Peyer's patch (tissue), 4 donors: ENCODE measurements around the gene HACD3.

ENCODE experiments used
- POLR2A ChIP-seq, 2 donors: fragments of 450-650 bp; IDR thresholded peaks; one replicate each; pipeline ENCODE4 v1.5.1; 2017; ENCODE audit warnings: antibody characterized with exemption in 2 of 2, mild to moderate bottlenecking in 2 of 2, moderate library complexity in 2 of 2
- TF ChIP-seq, protein P1 (sequence below), 6 experiments: fragments of 450-650 bp in 4 of 6; fragments of 200-600 bp in 2 of 6; sonication (generic) in 1 of 6; IDR thresholded peaks; one replicate each; pipeline ENCODE4 v1.5.1; 2017 to 2019; ENCODE audit warnings: antibody characterized with exemption in 6 of 6, mild to moderate bottlenecking in 3 of 6, moderate library complexity in 1 of 6

DNA sequence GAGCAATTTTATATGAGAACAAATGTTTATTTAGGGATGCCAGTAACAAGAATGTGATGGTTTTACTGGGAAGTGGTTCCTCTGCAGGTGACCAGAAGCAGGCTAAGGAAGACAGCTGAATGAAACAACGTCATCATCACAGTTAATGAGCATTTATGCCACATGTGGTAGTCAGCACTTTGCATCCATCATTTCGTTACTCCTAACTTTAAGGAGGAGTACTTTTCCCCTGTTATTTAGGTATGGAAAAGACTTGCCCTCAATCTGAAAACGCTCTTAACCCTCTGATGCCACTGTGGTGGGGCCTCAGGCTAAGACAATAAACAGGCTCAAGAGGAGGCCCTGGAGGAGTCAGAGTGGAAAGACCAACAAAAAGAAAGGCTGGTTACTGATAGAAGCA lies 49.5 kb downstream of the HACD3 start:
- TF ChIP-seq, protein P1, sequence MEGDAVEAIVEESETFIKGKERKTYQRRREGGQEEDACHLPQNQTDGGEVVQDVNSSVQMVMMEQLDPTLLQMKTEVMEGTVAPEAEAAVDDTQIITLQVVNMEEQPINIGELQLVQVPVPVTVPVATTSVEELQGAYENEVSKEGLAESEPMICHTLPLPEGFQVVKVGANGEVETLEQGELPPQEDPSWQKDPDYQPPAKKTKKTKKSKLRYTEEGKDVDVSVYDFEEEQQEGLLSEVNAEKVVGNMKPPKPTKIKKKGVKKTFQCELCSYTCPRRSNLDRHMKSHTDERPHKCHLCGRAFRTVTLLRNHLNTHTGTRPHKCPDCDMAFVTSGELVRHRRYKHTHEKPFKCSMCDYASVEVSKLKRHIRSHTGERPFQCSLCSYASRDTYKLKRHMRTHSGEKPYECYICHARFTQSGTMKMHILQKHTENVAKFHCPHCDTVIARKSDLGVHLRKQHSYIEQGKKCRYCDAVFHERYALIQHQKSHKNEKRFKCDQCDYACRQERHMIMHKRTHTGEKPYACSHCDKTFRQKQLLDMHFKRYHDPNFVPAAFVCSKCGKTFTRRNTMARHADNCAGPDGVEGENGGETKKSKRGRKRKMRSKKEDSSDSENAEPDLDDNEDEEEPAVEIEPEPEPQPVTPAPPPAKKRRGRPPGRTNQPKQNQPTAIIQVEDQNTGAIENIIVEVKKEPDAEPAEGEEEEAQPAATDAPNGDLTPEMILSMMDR (IDR thresholded peaks at IDR 0.05): no peak
- TF ChIP-seq POLR2A (IDR thresholded peaks at IDR 0.05): no peak
